Brain microvascular endothelial cell (primary cell): ENCODE measurements around the gene PHOSPHO2.

ENCODE experiments used
- DNase-seq: peaks from one replicate; pipeline ENCODE4 v3.0.0-alpha.2; 2020
- H3K27ac ChIP-seq: fragments of 250-450 bp; sonication (Bioruptor Pico); 2 replicates; pipeline ENCODE4 v1.5.1; 2020; ENCODE audit warnings: mild to moderate bottlenecking, moderate library complexity
- H3K27me3 ChIP-seq: fragments of 250-450 bp; sonication (Bioruptor Pico); replicated peaks from 2 replicates; pipeline ENCODE4 v1.5.1; 2020; ENCODE audit warnings: mild to moderate bottlenecking
- H3K36me3 ChIP-seq: fragments of 250-450 bp; sonication (Bioruptor Pico); replicated peaks from 2 replicates; pipeline ENCODE4 v1.5.1; 2020; ENCODE audit warnings: mild to moderate bottlenecking
- H3K4me3 ChIP-seq: 2 replicates; pipeline ENCODE4 v1.5.1; 2011; ENCODE audit warnings: low read depth, mild to moderate bottlenecking, control low read depth, low read length, moderate library complexity
- in situ Hi-C: cut with HindIII; loops from 2 replicates; pipeline ENCODE4 v1.10.0; 2017; ENCODE audit warnings: low sequenced_read_pairs, low pct_ligation_motif_present
- TF ChIP-seq, protein P1 (sequence below): IDR thresholded peaks from 2 replicates; pipeline ENCODE4 v1.5.1; 2011; ENCODE audit warnings: low read depth, mild to moderate bottlenecking, moderate library complexity, low read length, control low read depth, inconsistent platforms; ENCODE audit errors: missing control alignments

PHOSPHO2 gene, protein sequence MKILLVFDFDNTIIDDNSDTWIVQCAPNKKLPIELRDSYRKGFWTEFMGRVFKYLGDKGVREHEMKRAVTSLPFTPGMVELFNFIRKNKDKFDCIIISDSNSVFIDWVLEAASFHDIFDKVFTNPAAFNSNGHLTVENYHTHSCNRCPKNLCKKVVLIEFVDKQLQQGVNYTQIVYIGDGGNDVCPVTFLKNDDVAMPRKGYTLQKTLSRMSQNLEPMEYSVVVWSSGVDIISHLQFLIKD

DNA sequence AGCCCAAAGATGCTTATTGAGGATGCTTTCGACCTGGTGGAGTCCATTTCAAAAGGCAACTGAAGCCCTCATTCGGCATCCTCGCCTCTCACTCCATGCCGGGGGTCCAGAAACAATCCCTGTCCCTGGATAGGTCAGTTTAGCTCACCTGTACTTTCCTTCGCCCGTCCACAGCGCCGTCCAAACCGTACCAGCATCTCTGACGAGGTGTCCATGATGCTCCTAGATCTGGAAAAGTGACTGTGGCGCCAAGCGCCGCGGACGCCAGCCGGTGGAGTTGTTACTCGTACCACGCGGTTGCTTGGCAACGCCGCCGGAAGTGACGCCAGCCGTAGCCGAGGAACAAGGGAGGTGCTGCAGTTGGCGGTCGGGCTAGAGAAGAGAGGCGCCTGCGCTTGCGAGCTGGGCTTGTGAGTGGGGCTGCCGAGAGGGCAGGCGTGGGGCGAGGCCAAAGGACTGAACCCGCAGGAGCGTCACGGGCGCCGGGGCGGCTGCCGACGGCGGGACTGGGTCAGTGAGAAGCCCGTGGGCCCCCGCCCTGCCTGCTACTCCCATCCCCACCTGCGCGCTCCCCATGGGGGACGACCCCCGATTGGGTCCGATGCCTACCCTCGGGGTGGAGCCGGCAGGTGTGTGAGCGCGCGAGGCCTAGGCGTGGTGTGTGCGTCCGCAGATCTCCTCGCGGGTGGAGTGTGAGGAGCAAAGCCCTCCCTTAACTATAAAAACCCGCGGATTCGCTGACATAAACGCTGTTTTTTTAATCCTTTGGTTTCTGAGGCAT is at the start of gene PHOSPHO2, which contains the start of gene CFAP210:
Gene PHOSPHO2 (plus strand): TSS at position 357 of the 781 bp plus-strand sequence. CDS start 6,503 bp downstream, outside the sequence.
Gene CFAP210 (minus strand): TSS at position 293 of the 781 bp plus-strand sequence. CDS start 78 bp downstream, at position 215.
- peak; percentile 98 for DNase-seq
- TF ChIP-seq, protein P1, sequence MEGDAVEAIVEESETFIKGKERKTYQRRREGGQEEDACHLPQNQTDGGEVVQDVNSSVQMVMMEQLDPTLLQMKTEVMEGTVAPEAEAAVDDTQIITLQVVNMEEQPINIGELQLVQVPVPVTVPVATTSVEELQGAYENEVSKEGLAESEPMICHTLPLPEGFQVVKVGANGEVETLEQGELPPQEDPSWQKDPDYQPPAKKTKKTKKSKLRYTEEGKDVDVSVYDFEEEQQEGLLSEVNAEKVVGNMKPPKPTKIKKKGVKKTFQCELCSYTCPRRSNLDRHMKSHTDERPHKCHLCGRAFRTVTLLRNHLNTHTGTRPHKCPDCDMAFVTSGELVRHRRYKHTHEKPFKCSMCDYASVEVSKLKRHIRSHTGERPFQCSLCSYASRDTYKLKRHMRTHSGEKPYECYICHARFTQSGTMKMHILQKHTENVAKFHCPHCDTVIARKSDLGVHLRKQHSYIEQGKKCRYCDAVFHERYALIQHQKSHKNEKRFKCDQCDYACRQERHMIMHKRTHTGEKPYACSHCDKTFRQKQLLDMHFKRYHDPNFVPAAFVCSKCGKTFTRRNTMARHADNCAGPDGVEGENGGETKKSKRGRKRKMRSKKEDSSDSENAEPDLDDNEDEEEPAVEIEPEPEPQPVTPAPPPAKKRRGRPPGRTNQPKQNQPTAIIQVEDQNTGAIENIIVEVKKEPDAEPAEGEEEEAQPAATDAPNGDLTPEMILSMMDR: no peak
- no peaks in the 10 kb centered on the region for H3K27me3 ChIP-seq
- no peaks in the 10 kb centered on the region for H3K36me3 ChIP-seq
- peak within 1 kb of the TSS; percentile 80 for H3K4me3 ChIP-seq
- H3K27ac ChIP-seq: peak within 1 kb of the TSS; percentile 76
- in situ Hi-C loops: no loop called here

DNA sequence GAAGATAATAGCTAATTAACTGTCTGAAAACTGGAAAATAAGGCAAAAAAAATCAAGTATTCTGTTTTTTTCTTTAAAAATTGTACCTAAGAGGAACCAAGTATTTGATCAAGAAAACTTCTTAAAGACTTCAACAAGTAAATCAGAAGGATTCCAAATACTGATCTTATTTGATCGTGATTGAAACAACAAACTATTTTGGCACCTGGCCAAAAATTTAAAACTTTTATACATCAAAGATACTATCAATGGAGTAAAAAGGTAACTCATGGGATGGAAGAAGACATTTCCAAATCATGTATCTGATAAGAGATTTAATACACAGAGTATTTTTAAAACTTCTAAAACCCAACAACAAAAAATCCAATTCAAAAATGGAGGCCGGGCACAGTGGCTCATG is 46.8 kb upstream of the PHOSPHO2 start:
- no peak for DNase-seq
- TF ChIP-seq, protein P1: no peak
- no peak overlapping the region for H3K4me3 ChIP-seq
- H3K36me3 ChIP-seq: no peaks in the 10 kb centered on the region
- H3K27me3 ChIP-seq: no peaks in the 10 kb centered on the region
- in situ Hi-C loops: no loop called here
- no peak overlapping the region for H3K27ac ChIP-seq

DNA sequence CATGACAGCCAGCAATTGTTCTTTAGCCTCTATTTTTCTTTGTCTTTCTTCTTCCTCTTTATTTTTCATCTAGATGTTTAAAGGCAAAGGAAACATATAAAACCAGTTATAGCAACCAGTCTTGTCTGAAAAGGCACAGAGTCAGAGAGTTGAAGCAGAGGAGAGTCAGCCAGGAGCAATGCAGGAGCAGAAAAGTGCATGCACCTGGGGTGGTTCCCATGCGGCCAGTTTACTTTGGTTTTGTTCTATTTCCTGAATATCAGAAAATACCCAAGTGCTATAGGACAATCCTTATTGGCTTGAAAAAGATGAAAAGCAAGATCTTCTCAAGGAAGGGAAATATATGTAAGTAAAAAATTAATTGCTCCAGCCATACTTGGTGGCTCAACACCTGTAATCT is 45.0 kb upstream of the PHOSPHO2 start:
- Histone ChIP-seq H3K27me3 (no peaks in the 10 kb centered on the region), H3K36me3 (no peaks in the 10 kb centered on the region), H3K4me3 (no peak overlapping the region), H3K27ac (no peak overlapping the region)
- DNase-seq: no peak
- TF ChIP-seq, protein P1: no peak
- in situ Hi-C loops: no loop called here

DNA sequence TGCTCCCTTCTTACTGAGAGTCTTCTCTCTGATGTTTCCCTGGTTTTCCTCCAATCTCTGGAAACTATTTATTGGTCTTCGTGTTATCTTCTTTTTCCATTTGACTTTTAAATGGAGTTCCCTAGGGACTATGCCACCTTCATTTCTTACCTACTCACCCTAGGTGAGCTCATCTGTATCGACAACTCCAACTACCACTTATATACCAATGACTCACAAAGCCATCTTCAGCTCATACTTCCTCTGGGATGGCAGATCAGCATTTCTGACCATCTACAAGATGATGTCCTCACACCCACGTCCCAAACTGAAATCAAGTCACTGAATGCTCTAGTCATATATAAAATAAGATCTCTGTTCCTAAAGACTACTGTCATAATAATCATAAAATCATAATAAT is 40.6 kb upstream of the PHOSPHO2 start:
- DNase-seq: no peak
- TF ChIP-seq, protein P1: no peak
- Histone ChIP-seq H3K27ac (no peak overlapping the region), H3K4me3 (no peak overlapping the region), H3K27me3 (no peaks in the 10 kb centered on the region), H3K36me3 (no peaks in the 10 kb centered on the region)
- in situ Hi-C loops: no loop called here

DNA sequence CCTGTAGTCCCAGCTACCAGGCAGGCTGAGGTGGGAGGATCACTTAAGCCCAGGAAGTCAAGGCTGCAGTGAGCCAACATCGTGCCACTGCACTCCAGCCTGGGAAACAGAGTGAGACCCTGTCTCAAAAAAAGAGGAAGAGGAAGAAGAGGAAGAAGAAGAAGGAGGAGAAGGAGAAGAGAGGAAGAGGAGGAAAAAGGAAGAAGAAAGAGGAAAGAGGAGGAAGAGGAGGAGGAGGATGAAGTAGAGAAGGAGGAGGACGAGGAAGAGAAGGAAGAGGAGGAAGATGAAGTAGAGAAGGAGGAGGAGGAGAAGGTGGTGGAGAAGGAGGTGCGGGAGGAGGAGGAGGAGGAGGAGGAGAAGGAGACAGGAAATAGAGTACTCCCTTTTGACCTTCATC is 38.1 kb upstream of the PHOSPHO2 start:
- in situ Hi-C loops: no loop called here

More for the DNA sequence above, 38.1 kb upstream of the PHOSPHO2 start:
- TF ChIP-seq, protein P1: no peak
- H3K4me3 ChIP-seq: no peak overlapping the region
- no peak overlapping the region for H3K27ac ChIP-seq
- H3K27me3 ChIP-seq: no peaks in the 10 kb centered on the region
- DNase-seq: no peak
- no peaks in the 10 kb centered on the region for H3K36me3 ChIP-seq
